Cardiac septum (tissue), 1 donor: ENCODE measurements around the gene TDRD10. TPM values are rescaled to one million over a fixed set of nuclear protein-coding genes. Genes with fewer than 3 reads are reported as not detected.

Source experiments
- DNase-seq: peaks from one replicate; pipeline ENCODE4 v3.0.0-alpha.2; 2020; ENCODE audit warnings: low spot score
- intact Hi-C: fragments of 100-400 bp; cut with DNase I; formaldehyde crosslinking; loops from one replicate; pipeline ENCODE4 v1.14.0; 2022
- total RNA-seq: library from RNA; stranded (reverse); fragmentation: NEBNext Ultra II Directional; extraction: Animal tissue kit (Norgen Biotek cat#: 25700); gene quantifications from one replicate; pipeline ENCODE4 v1.2.1, GENCODE V29; 2021
- donor health status: DM: no; HTN: no; CAD: no.

TDRD10 gene
- total RNA-seq, 1 donor from 2014 or later = 5.0 TPM

GRCh38 chr1:154571244-154571963 is 69.4 kb downstream of the TDRD10 start:
- DNase-seq = no peak
- intact Hi-C loops = no loop called here

GRCh38 chr1:154571964-154572288 is 69.9 kb downstream of the TDRD10 start:
- DNase-seq = no peak
- intact Hi-C loops = no loop called here

- intact Hi-C loops = no loop called here
- no peak for DNase-seq
These were observed 70.6 kb downstream of the TDRD10 start for GRCh38 chr1:154572468-154573167.

GRCh38 chr1:154573168-154573510 is 71.1 kb downstream of the TDRD10 start:
- no peak for DNase-seq
- intact Hi-C loops = no loop called here

GRCh38 chr1:154574716-154575115 is 72.7 kb downstream of the TDRD10 start:
- intact Hi-C loops = no loop called here
- DNase-seq = no peak

DNA sequence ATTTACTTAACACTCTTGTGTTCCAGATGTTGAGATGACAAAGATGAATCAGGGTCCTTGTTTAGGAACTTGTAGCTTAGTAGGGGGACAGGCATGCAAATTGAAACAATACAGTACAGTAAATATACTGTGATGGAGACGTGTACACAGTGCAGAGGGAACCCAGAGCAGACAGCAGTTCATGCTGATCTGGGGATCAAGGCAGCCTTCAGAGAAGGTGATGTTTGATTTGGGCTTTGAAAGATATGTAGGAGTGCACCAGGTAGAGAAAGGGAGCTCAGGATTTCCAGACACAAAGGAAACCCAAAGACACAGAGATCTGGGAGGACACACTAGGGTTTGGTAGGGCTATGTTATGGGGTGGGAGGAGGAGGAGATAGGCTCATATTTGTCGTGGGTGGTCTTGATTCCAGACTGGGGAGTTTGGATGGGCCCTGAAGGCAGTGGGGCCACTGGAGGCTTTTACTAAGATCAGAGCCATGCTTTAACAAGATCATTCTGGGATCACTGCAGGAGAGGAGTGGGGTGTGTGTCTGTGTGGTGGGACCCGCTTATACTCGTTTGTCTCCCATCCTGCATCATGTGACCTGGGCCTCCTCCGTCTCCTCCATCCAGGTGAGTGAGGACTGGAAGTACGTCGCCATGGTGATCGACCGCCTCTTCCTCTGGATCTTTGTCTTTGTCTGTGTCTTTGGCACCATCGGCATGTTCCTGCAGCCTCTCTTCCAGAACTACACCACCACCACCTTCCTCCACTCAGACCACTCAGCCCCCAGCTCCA is 73.3 kb downstream of the TDRD10 start:
- no peak for DNase-seq
- intact Hi-C loops = no loop called here

GRCh38 chr1:154575951-154576566 is 74.0 kb downstream of the TDRD10 start:
- intact Hi-C loops = no loop called here
- DNase-seq = no peak

- DNase-seq = no peak
- intact Hi-C loops = no loop called here
These were observed 75.5 kb downstream of the TDRD10 start for GRCh38 chr1:154577346-154578057.

- intact Hi-C loops = no loop called here
- DNase-seq = no peak
These were observed 76.0 kb downstream of the TDRD10 start for GRCh38 chr1:154578058-154578418.

GRCh38 chr1:154579374-154579773 is 77.4 kb downstream of the TDRD10 start:
- no peak for DNase-seq
- intact Hi-C loops = no loop called here

GRCh38 chr1:154581766-154582165 is 79.7 kb downstream of the TDRD10 start:
- intact Hi-C loops = no loop called here
- DNase-seq = no peak

- DNase-seq = no peak
- intact Hi-C loops = no loop called here
These were observed 80.9 kb downstream of the TDRD10 start for GRCh38 chr1:154582885-154583284.

DNA sequence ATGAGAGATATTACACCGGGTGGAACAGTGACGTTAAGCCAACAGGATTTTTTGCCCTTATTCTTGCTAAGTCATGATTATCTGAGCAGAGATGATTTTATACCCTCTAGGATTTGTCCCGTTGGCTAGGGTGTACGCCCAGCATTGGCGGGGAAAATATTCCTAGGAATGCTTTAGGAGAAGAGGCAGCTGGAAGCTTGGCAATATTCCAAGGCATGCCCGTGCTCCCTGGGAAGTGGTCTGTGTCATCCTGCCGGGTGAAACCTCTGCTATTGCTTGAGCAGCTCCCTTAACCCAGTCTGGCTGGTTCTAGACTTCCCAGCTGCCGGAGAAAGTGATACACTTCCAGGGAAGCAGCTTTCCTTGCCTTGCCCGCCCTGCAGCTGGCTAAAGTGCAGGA is 81.8 kb downstream of the TDRD10 start:
- intact Hi-C loops = no loop called here
- no peak for DNase-seq

DNA sequence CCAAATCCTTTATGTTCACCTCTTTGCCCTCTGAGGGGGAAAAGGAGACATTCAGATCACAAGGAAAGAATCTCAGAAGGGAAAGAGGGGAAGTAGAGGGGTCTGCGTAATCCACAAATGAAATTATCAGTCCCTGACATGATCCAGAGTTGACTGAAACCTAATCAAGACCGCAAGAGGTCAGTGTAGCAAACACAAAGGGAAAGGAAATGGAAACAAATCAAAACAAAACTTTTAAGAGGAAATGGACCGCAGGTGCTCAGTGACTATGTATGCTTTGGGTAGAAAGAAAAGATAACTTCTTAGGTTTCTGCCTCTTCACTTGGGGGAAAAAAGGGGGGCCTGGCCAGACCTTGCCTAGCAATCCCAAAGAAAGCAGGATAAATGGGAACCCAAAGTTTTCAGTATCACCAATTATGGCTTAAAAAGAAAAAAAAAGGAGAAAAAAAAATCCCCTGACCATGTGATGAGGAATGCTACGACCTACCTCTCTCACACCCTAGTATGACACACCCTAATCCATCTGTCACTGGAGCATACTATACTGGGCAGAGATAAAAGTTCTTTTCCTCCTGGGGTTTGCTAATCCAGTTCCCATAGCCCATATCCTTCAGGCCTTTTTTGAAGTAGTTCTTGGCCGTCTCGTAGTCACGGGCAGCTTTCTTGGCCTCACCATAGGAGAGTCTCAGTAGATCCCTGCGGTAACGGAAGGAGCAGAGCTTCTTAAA is 82.4 kb downstream of the TDRD10 start:
- DNase-seq = no peak
- intact Hi-C loops = no loop called here

- intact Hi-C loops = no loop called here
- DNase-seq = no peak
These were observed 84.2 kb downstream of the TDRD10 start for GRCh38 chr1:154586231-154586630.

- intact Hi-C loops = no loop called here
These were observed 84.6 kb downstream of the TDRD10 start for GRCh38 chr1:154586641-154587040.

DNA sequence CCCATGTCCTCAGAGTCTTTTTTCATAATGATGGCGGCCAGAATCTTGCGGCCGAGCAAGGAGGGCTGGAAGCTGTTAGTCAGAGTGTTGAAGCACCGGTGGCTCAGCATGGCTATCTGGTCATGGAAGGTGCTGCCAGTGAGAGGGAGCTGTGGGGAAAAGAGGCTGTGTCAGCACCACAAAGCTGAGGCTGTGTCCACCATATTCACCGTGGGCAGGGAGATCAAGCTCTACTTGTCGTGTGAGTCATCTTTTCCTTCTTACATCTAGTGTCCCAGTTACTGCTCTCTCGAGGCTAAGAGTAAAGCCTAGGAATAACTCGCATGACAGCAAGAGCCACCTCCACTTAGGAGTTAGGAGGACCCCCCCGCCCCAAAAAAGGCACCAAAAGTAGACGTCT is 87.8 kb downstream of the TDRD10 start:
- intact Hi-C loops = no loop called here
- DNase-seq = no peak

More at GRCh38 chr1:154586641-154587040, 84.6 kb downstream of the TDRD10 start:
- DNase-seq = no peak

DNA sequence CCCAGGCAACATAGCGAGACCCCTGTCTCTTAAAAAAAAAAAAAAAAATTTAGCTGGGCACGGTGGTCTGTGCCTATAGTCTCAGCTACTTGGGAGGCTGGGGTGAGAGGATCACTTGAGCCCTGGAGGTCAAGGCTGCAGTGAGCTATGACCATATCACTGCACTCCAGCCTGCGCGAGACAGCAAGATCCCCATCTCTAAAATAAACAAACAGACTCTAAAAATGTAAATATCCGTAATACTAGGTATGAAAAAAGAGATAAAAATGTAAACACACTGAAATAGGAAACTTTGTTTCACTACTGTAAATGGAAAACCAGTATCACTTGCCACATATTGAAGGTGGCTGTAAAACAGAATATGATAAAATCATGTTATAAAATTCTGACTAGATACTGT is 88.7 kb downstream of the TDRD10 start:
- intact Hi-C loops = no loop called here
- DNase-seq = no peak

DNA sequence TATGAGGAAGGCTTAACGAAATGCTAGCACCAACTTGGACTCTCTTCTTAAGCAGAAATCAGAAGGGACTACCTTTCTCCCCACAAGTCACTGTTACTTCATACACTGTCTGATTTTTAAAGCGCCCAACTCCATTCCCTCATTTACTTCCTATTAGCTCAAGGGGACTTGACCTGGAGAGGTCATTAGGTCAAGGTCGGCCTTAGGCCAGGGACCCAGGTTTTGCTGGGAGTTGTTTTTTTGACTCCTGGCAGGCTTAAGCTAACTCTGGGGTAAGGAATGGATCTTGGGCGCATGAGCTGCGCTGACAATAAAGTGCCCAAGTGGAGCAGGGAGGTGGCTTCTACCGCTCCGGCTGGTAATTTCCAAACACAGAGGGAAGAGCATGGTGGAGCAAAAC is 89.2 kb downstream of the TDRD10 start:
- no peak for DNase-seq
- intact Hi-C loops = no loop called here
